Neural cell (in vitro differentiated cells): ENCODE results near the gene TMEM79. TPM values are rescaled to one million over a fixed set of nuclear protein-coding genes. Genes with fewer than 3 reads are reported as not detected.

Source experiments
- H2AFZ ChIP-seq: fragments of 200-600, 300-800 bp; sonication (generic), shearing (Covaris generic); 2 replicates; pipeline ENCODE4 v1.6.0; 2014; ENCODE audit warnings: low read depth, mild to moderate bottlenecking, antibody characterized with exemption, low read length, moderate library complexity
- H3F3A ChIP-seq: fragments of 200-600 bp; shearing (Covaris generic); 2 replicates; pipeline ENCODE4 v1.6.1; 2016; ENCODE audit warnings: mild to moderate bottlenecking, moderate library complexity, mixed read lengths, antibody characterized with exemption, low read length; ENCODE audit not compliant: insufficient read depth, poor library complexity, severe bottlenecking
- H3K27ac ChIP-seq: fragments of 200-600, 300-800 bp; sonication (generic), shearing (Covaris generic); 2 replicates; pipeline ENCODE4 v1.5.1; 2014; ENCODE audit warnings: mild to moderate bottlenecking, low read length, moderate library complexity
- H3K27me3 ChIP-seq: fragments of 300-800, 200-600 bp; sonication (generic), shearing (Covaris generic); 2 replicates; pipeline ENCODE4 v1.6.0; 2014; ENCODE audit warnings: mild to moderate bottlenecking, low read depth, low read length, moderate library complexity; ENCODE audit not compliant: insufficient read depth
- H3K36me3 ChIP-seq: fragments of 300-800, 200-600 bp; sonication (generic), shearing (Covaris generic); 2 replicates; pipeline ENCODE4 v1.5.1; 2014; ENCODE audit warnings: mild to moderate bottlenecking, antibody characterized with exemption, low read length, moderate library complexity; ENCODE audit not compliant: insufficient read depth
- H3K4me2 ChIP-seq: fragments of 300-800, 200-600 bp; sonication (generic), shearing (Covaris generic); 2 replicates; pipeline ENCODE4 v1.6.0; 2014; ENCODE audit warnings: mild to moderate bottlenecking, low read length
- H3K4me3 ChIP-seq: fragments of 300-800, 200-600 bp; sonication (generic), shearing (Covaris generic); 2 replicates; pipeline ENCODE4 v1.5.1; 2014; ENCODE audit warnings: mild to moderate bottlenecking, low read length, moderate library complexity
- H3K79me2 ChIP-seq: fragments of 200-600 bp; shearing (Covaris generic); replicated peaks from 2 replicates; pipeline ENCODE4 v1.6.0; 2014; ENCODE audit warnings: mild to moderate bottlenecking, low read length, moderate library complexity; ENCODE audit not compliant: insufficient read depth
- H3K9ac ChIP-seq: fragments of 300-800, 200-600 bp; sonication (generic), shearing (Covaris generic); 2 replicates; pipeline ENCODE4 v1.6.1; 2016; ENCODE audit warnings: mild to moderate bottlenecking, low read length, mixed read lengths
- H3K9me2 ChIP-seq: fragments of 200-600 bp; shearing (Covaris generic); 2 replicates; pipeline ENCODE4 v1.6.1; 2016; ENCODE audit warnings: mild to moderate bottlenecking, low read length, mixed read lengths; ENCODE audit not compliant: insufficient read depth
- H3K9me3 ChIP-seq: fragments of 200-600, 300-800 bp; sonication (generic), shearing (Covaris generic); 2 replicates; pipeline ENCODE4 v1.6.1; 2016; ENCODE audit warnings: mild to moderate bottlenecking, mixed run types, low read length, moderate library complexity, mixed read lengths
- H4K20me1 ChIP-seq: fragments of 200-600 bp; shearing (Covaris generic); 2 replicates; pipeline ENCODE4 v1.6.1; 2016; ENCODE audit warnings: mild to moderate bottlenecking, mixed run types; ENCODE audit not compliant: insufficient read depth
- CTCF ChIP-seq: fragments of 450-650 bp; IDR thresholded peaks from 2 replicates; pipeline ENCODE4 v1.5.1; 2014; ENCODE audit warnings: antibody characterized with exemption, mild to moderate bottlenecking, moderate library complexity; ENCODE audit not compliant: poor library complexity, severe bottlenecking
- EP300 ChIP-seq: fragments of 450-650 bp; conservative IDR thresholded peaks from 2 replicates; pipeline ENCODE4 v1.6.1; 2014; ENCODE audit warnings: antibody characterized with exemption, mild to moderate bottlenecking, moderate library complexity; ENCODE audit not compliant: poor library complexity, severe bottlenecking
- EZH2 ChIP-seq: fragments of 200-600, 300-800 bp; shearing (Covaris generic), sonication (generic); IDR thresholded peaks from 2 replicates; pipeline ENCODE4 v1.6.1; 2014; ENCODE audit warnings: antibody characterized with exemption, low read length, borderline replicate concordance, mild to moderate bottlenecking; ENCODE audit not compliant: insufficient read depth, poor library complexity, severe bottlenecking
- MXI1 ChIP-seq: fragments of 450-650 bp; conservative IDR thresholded peaks from 2 replicates; pipeline ENCODE4 v1.6.1; 2014; ENCODE audit warnings: antibody characterized with exemption, mild to moderate bottlenecking; ENCODE audit not compliant: poor library complexity, severe bottlenecking
- POLR2AphosphoS5 ChIP-seq: IDR thresholded peaks from 2 replicates; pipeline ENCODE4 v1.6.1; 2012
- RAD21 ChIP-seq: fragments of 450-650 bp; conservative IDR thresholded peaks from 2 replicates; pipeline ENCODE4 v1.6.1; 2014; ENCODE audit warnings: antibody characterized with exemption, mild to moderate bottlenecking, moderate library complexity
- REST ChIP-seq: IDR thresholded peaks from 2 replicates; pipeline ENCODE4 v1.6.1; 2012; ENCODE audit warnings: borderline replicate concordance
- SMC3 ChIP-seq: fragments of 450-650 bp; conservative IDR thresholded peaks from 2 replicates; pipeline ENCODE4 v1.6.1; 2014; ENCODE audit warnings: antibody characterized with exemption, mild to moderate bottlenecking, moderate library complexity; ENCODE audit not compliant: poor library complexity
- TAF1 ChIP-seq: IDR thresholded peaks from 2 replicates; pipeline ENCODE4 v1.6.1; 2012; ENCODE audit warnings: low read depth
- polyA plus RNA-seq: library from polyadenylated mRNA; depleted of rRNA; stranded (reverse); fragments of >200 nt; gene quantifications from 2 replicates; pipeline ENCODE4 v1.2.3, GENCODE V29; 2014

The TMEM79 gene
- polyA plus RNA-seq, 1 donor from 2014 or later: 6.8 TPM

- Histone ChIP-seq H3K4me3 (no peak overlapping the region), H3K9me3 (no peaks in the 10 kb centered on the region), H3K4me2 (no peak overlapping the region), H3K36me3 (peaks cover 4% of the 10 kb centered on the region), H3K27me3 (no peaks in the 10 kb centered on the region), H3K9me2 (no peaks in the 10 kb centered on the region), H3K79me2 (no peaks in the 10 kb centered on the region), H3F3A (no peaks in the 10 kb centered on the region), H3K27ac (no peak overlapping the region), H3K9ac (no peak overlapping the region), H4K20me1 (no peaks in the 10 kb centered on the region), H2AFZ (no peak overlapping the region)
- TF ChIP-seq SMC3: no peak
- no peak for TF ChIP-seq EZH2
- TF ChIP-seq POLR2AphosphoS5: no peak
- TF ChIP-seq RAD21: no peak
- no peak for TF ChIP-seq REST
- no peak for TF ChIP-seq TAF1
- no peak for TF ChIP-seq CTCF
- TF ChIP-seq EP300: no peak
- no peak for TF ChIP-seq MXI1
These were observed 15.8 kb upstream of the TMEM79 start for GRCh38 chr1:156268336-156268735.

DNA sequence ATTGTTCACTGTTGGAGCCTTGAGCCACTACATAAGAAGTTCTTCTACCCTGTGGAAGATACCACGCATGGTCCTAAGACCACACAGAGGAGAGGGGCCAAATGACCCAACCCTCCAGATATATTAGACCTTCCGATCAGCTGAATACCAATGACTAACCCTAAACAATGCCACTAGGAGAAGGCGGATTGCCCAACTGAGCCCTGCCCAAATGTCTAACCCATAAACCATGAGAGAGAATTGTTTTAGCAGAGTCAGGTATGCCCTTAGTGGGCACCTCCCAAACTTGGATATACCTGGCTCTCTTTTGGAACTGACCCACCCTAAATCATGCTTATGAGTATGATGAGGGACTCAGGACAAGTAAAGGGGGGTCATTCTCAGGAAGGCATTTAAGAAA is 13.8 kb upstream of the TMEM79 start:
- no peak overlapping the region for H3K9ac ChIP-seq
- H4K20me1 ChIP-seq: no peaks in the 10 kb centered on the region
- H2AFZ ChIP-seq: no peak overlapping the region
- H3F3A ChIP-seq: no peaks in the 10 kb centered on the region
- H3K27ac ChIP-seq: no peak overlapping the region
- H3K9me3 ChIP-seq: no peaks in the 10 kb centered on the region
- H3K4me2 ChIP-seq: no peak overlapping the region
- no peaks in the 10 kb centered on the region for H3K79me2 ChIP-seq
- TF ChIP-seq EP300 (no peak), POLR2AphosphoS5 (no peak), RAD21 (no peak), REST (no peak), TAF1 (no peak), EZH2 (no peak), SMC3 (no peak), CTCF (no peak), MXI1 (no peak)
- H3K27me3 ChIP-seq: no peaks in the 10 kb centered on the region
- H3K36me3 ChIP-seq: peaks cover 13% of the 10 kb centered on the region
- no peak overlapping the region for H3K4me3 ChIP-seq
- no peaks in the 10 kb centered on the region for H3K9me2 ChIP-seq
